ENCODE results near the gene ILK. TPM values are rescaled to one million over a fixed set of nuclear protein-coding genes. Genes with fewer than 3 reads are reported as not detected.
A peak's percentile ranks its signal among the peaks of the same experiment; 100 is the strongest.

Gene ILK
- total RNA-seq, 5 donors from 2014 or later (not counting 1 experiment from before 2014, with no cell fraction given): 49.3 to 111 (median 99.4) TPM

- ATAC-seq (replicated peaks in 1 of 4): peak; percentile 38 to 47 (median 42)
- H3K9me3 Mint-ChIP-seq: no peaks in the 10 kb centered on the region
- ChIA-PET CTCF (no interaction called here), POLR2A (interaction anchor here in 1 of 2 donors (0.5 kb wide), 1 partner anchor 37 kb away, joined by 3 read pairs; the partner anchor contains the start of gene TPP1)
- H3K4me1 Mint-ChIP-seq: peaks cover 0 to 11% (median 8%) of the 10 kb centered on the region in 3 donors
- 21% methylated on average over 23 of the region's 56 CpGs for WGBS (ENCODE audit: insufficient coverage)
- H3K9me3 ChIP-seq: no peaks in the 10 kb centered on the region
- no peaks in the 10 kb centered on the region for H3K36me3 Mint-ChIP-seq
- H3K27me3 Mint-ChIP-seq: no peaks in the 10 kb centered on the region
- peak within 1 kb of the TSS; percentile 53 to 78 (median 70) for H3K4me3 Mint-ChIP-seq
- H3K4me1 ChIP-seq (ENCODE audit: control insufficient read depth in 1 of 2, extremely low read depth in 1 of 2, insufficient read depth in 2 of 2, low read length in 2 of 2): peaks cover 13 to 22% of the 10 kb centered on the region in 2 experiments
- H3K27me3 ChIP-seq (replicated peaks in 1 of 2; ENCODE audit: control insufficient read depth in 2 of 2, extremely low read depth in 1 of 2, insufficient read depth in 2 of 2, low read length in 1 of 2): peaks cover 0 to 8% of the 10 kb centered on the region in 2 experiments
- H3K36me3 ChIP-seq (ENCODE audit: control insufficient read depth in 2 of 2, extremely low read depth in 1 of 2, insufficient read depth in 1 of 2, low read length in 1 of 2): no peaks in the 10 kb centered on the region
- peak in 5 of 35 experiments; percentile 16 to 46 (median 20) for DNase-seq
- H3K27ac ChIP-seq (ENCODE audit: low read length): peak within 1 kb of the TSS; percentile 7
- peak within 1 kb of the TSS; percentile 39 to 65 for H3K4me3 ChIP-seq (ENCODE audit: control insufficient read depth in 1 of 2, extremely low read depth in 1 of 2, low read length in 1 of 2)
- H3K27ac Mint-ChIP-seq: peak within 1 kb of the TSS; percentile 40 to 71
Observed at GRCh38 chr11:6655790-6656583, 52.4 kb downstream of the ILK start, which contains the start of gene DCHS1. TSS of gene DCHS1 (minus strand) at chr11:6655809. CDS start at chr11:6641613, 14,196 bp downstream.

GRCh38 chr11:6656584-6656915 lies 53.0 kb downstream of the ILK start:
- H3K27ac ChIP-seq (ENCODE audit: low read length): no peak overlapping the region
- no peaks in the 10 kb centered on the region for H3K9me3 ChIP-seq
- DNase-seq (no peak), ATAC-seq (replicated peaks in 1 of 4) (no peak)
- H3K36me3 Mint-ChIP-seq: no peaks in the 10 kb centered on the region
- H3K36me3 ChIP-seq (ENCODE audit: control insufficient read depth in 2 of 2, extremely low read depth in 1 of 2, insufficient read depth in 1 of 2, low read length in 1 of 2): no peaks in the 10 kb centered on the region
- ChIA-PET POLR2A (no interaction called here), CTCF (no interaction called here)
- no peaks in the 10 kb centered on the region for H3K9me3 Mint-ChIP-seq
- peaks cover 0 to 11% (median 8%) of the 10 kb centered on the region in 3 donors for H3K4me1 Mint-ChIP-seq
- H3K4me3 Mint-ChIP-seq: peak overlapping the region; percentile 53 to 78 (median 70)
- H3K27me3 Mint-ChIP-seq: no peaks in the 10 kb centered on the region
- peaks cover 13 to 19% of the 10 kb centered on the region in 2 experiments for H3K4me1 ChIP-seq (ENCODE audit: control insufficient read depth in 1 of 2, extremely low read depth in 1 of 2, insufficient read depth in 2 of 2, low read length in 2 of 2)
- peak overlapping the region; percentile 40 to 71 for H3K27ac Mint-ChIP-seq
- H3K4me3 ChIP-seq (ENCODE audit: control insufficient read depth in 1 of 2, extremely low read depth in 1 of 2, low read length in 1 of 2): no peak overlapping the region
- H3K27me3 ChIP-seq (replicated peaks in 1 of 2; ENCODE audit: control insufficient read depth in 2 of 2, extremely low read depth in 1 of 2, insufficient read depth in 2 of 2, low read length in 1 of 2): peaks cover 0 to 8% of the 10 kb centered on the region in 2 experiments
- WGBS (ENCODE audit: insufficient coverage): 100% methylated on average over 1 of the region's 4 CpGs

- peak overlapping the region; percentile 40 to 71 for H3K27ac Mint-ChIP-seq
- no peaks in the 10 kb centered on the region for H3K9me3 ChIP-seq
- WGBS (ENCODE audit: insufficient coverage): 100% methylated on average over 3 of the region's 5 CpGs
Observed at GRCh38 chr11:6656936-6657335, 53.4 kb downstream of the ILK start.

GRCh38 chr11:6657346-6657745 lies 53.8 kb downstream of the ILK start:
- Histone ChIP-seq H3K27me3 (replicated peaks in 1 of 2; ENCODE audit: control insufficient read depth in 2 of 2, extremely low read depth in 1 of 2, insufficient read depth in 2 of 2, low read length in 1 of 2) (peaks cover 0 to 8% of the 10 kb centered on the region in 2 experiments), H3K4me3 (ENCODE audit: control insufficient read depth in 1 of 2, extremely low read depth in 1 of 2, low read length in 1 of 2) (no peak overlapping the region), H3K27ac (ENCODE audit: low read length) (no peak overlapping the region), H3K36me3 (ENCODE audit: control insufficient read depth in 2 of 2, extremely low read depth in 1 of 2, insufficient read depth in 1 of 2, low read length in 1 of 2) (no peaks in the 10 kb centered on the region), H3K4me1 (ENCODE audit: control insufficient read depth in 1 of 2, extremely low read depth in 1 of 2, insufficient read depth in 2 of 2, low read length in 2 of 2) (peaks cover 13 to 18% of the 10 kb centered on the region in 2 experiments), H3K9me3 (no peaks in the 10 kb centered on the region)
- Mint-ChIP-seq H3K27me3 (no peaks in the 10 kb centered on the region), H3K27ac (peak overlapping the region in 1 of 2 donors; percentile 71), H3K36me3 (no peaks in the 10 kb centered on the region), H3K4me3 (peak overlapping the region; percentile 53 to 78 (median 70)), H3K9me3 (no peaks in the 10 kb centered on the region), H3K4me1 (peaks cover 0 to 11% (median 8%) of the 10 kb centered on the region in 3 donors)
- CTCF ChIA-PET: interaction anchor here in 1 of 2 donors (0.6 kb wide), 1 partner anchor 319 kb away, joined by 3 read pairs; no protein-coding TSS in a partner anchor
- ATAC-seq (replicated peaks in 1 of 4): no peak
- no CpG with 5 or more reads among the region's 1 CpG for WGBS (ENCODE audit: insufficient coverage)
- no peak for DNase-seq
- POLR2A ChIA-PET: interaction anchor here in 1 of 2 donors (0.5 kb wide), 1 partner anchor 37 kb away, joined by 3 read pairs; no protein-coding TSS in a partner anchor

More at GRCh38 chr11:6656936-6657335, 53.4 kb downstream of the ILK start:
- DNase-seq (no peak), ATAC-seq (replicated peaks in 1 of 4) (no peak)
- no peak overlapping the region for H3K4me3 ChIP-seq (ENCODE audit: control insufficient read depth in 1 of 2, extremely low read depth in 1 of 2, low read length in 1 of 2)
- POLR2A ChIA-PET: no interaction called here
- Mint-ChIP-seq H3K27me3 (no peaks in the 10 kb centered on the region), H3K4me1 (peaks cover 0 to 11% (median 8%) of the 10 kb centered on the region in 3 donors), H3K9me3 (no peaks in the 10 kb centered on the region), H3K4me3 (peak overlapping the region; percentile 53 to 78 (median 70)), H3K36me3 (no peaks in the 10 kb centered on the region)
- no peaks in the 10 kb centered on the region for H3K36me3 ChIP-seq (ENCODE audit: control insufficient read depth in 2 of 2, extremely low read depth in 1 of 2, insufficient read depth in 1 of 2, low read length in 1 of 2)
- peaks cover 0 to 8% of the 10 kb centered on the region in 2 experiments for H3K27me3 ChIP-seq (replicated peaks in 1 of 2; ENCODE audit: control insufficient read depth in 2 of 2, extremely low read depth in 1 of 2, insufficient read depth in 2 of 2, low read length in 1 of 2)
- H3K27ac ChIP-seq (ENCODE audit: low read length): no peak overlapping the region
- H3K4me1 ChIP-seq (ENCODE audit: control insufficient read depth in 1 of 2, extremely low read depth in 1 of 2, insufficient read depth in 2 of 2, low read length in 2 of 2): peaks cover 13 to 19% of the 10 kb centered on the region in 2 experiments
- CTCF ChIA-PET: interaction anchor here in 1 of 2 donors (0.6 kb wide), 1 partner anchor 319 kb away, joined by 3 read pairs; no protein-coding TSS in a partner anchor

- no peak overlapping the region for H3K27ac ChIP-seq (ENCODE audit: low read length)
- no peak overlapping the region for H3K4me3 ChIP-seq (ENCODE audit: control insufficient read depth in 1 of 2, extremely low read depth in 1 of 2, low read length in 1 of 2)
- H3K27me3 ChIP-seq (replicated peaks in 1 of 2; ENCODE audit: control insufficient read depth in 2 of 2, extremely low read depth in 1 of 2, insufficient read depth in 2 of 2, low read length in 1 of 2): peaks cover 0 to 8% of the 10 kb centered on the region in 2 experiments
- peaks cover 10 to 13% of the 10 kb centered on the region in 2 experiments for H3K4me1 ChIP-seq (ENCODE audit: control insufficient read depth in 1 of 2, extremely low read depth in 1 of 2, insufficient read depth in 2 of 2, low read length in 2 of 2)
- Mint-ChIP-seq H3K9me3 (no peaks in the 10 kb centered on the region), H3K4me1 (peaks cover 1 to 18% (median 10%) of the 10 kb centered on the region in 3 donors), H3K4me3 (no peak overlapping the region), H3K27ac (no peak overlapping the region), H3K27me3 (no peaks in the 10 kb centered on the region), H3K36me3 (no peaks in the 10 kb centered on the region)
- ATAC-seq (replicated peaks in 1 of 4) (no peak), DNase-seq (no peak)
- ChIA-PET POLR2A (no interaction called here), CTCF (interaction anchor here (0.5 to 1.1 kb wide), 3 partner anchors 9 to 83 kb away, joined by 3 read pairs; no protein-coding TSS in a partner anchor)
- H3K9me3 ChIP-seq: no peaks in the 10 kb centered on the region
- H3K36me3 ChIP-seq (ENCODE audit: control insufficient read depth in 2 of 2, extremely low read depth in 1 of 2, insufficient read depth in 1 of 2, low read length in 1 of 2): no peaks in the 10 kb centered on the region
Observed at GRCh38 chr11:6658647-6659046, 55.1 kb downstream of the ILK start.
